Cardiac fibroblast (primary cell): ENCODE measurements around the gene TSN.
"Not testable (repeated sequence)": the region's sequence is repeated elsewhere in the genome, so short reads cannot be mapped to it uniquely, and the experiment has no call there.

ENCODE experiments used
- DNase-seq, 2 donors: peaks; one replicate each; pipeline versions ENCODE4 v3.0.0 to v3.0.0-alpha.2; 2010; ENCODE audit warnings: low read depth in 2 of 2
- H3K4me3 ChIP-seq, 2 donors: replicated peaks in 1 of 2; 1 replicate in 1 of 2; 2 replicates in 1 of 2; pipeline ENCODE4 v1.5.1; 2011; ENCODE audit warnings: low read depth in 2 of 2, low read length in 2 of 2, mild to moderate bottlenecking in 2 of 2, moderate library complexity in 1 of 2
- CTCF ChIP-seq: IDR thresholded peaks from one replicate; pipeline ENCODE4 v1.5.1; 2011; ENCODE audit warnings: low read depth, mild to moderate bottlenecking, low read length, inconsistent platforms

TSN gene

GRCh38 chr2:121796239-121796638 is 40.8 kb downstream of the TSN start:
- no peak for DNase-seq
- H3K4me3 ChIP-seq: no peak overlapping the region
- TF ChIP-seq CTCF: no peak

GRCh38 chr2:121798617-121799016 is 43.2 kb downstream of the TSN start:
- no peak for TF ChIP-seq CTCF
- DNase-seq: no peak
- no peak overlapping the region for H3K4me3 ChIP-seq

GRCh38 chr2:121801916-121802315 is 46.5 kb downstream of the TSN start:
- DNase-seq: no peak
- no peak for TF ChIP-seq CTCF

GRCh38 chr2:121803503-121803902 is 48.1 kb downstream of the TSN start:
- no peak for TF ChIP-seq CTCF
- DNase-seq: no peak
- H3K4me3 ChIP-seq: no peak overlapping the region

More at GRCh38 chr2:121801916-121802315, 46.5 kb downstream of the TSN start:
- H3K4me3 ChIP-seq: no peak overlapping the region

- no peak for TF ChIP-seq CTCF
- DNase-seq: peak; percentile 6 to 13
These were observed 48.9 kb downstream of the TSN start for GRCh38 chr2:121804340-121804739.

GRCh38 chr2:121804997-121805765 is 49.7 kb downstream of the TSN start:
- no peak overlapping the region for H3K4me3 ChIP-seq
- no peak for DNase-seq
- TF ChIP-seq CTCF: no peak

More at GRCh38 chr2:121804340-121804739, 48.9 kb downstream of the TSN start:
- H3K4me3 ChIP-seq: no peak overlapping the region

GRCh38 chr2:121805766-121806143 is 50.3 kb downstream of the TSN start:
- H3K4me3 ChIP-seq: no peak overlapping the region
- TF ChIP-seq CTCF: no peak
- no peak for DNase-seq

- DNase-seq, H3K4me3 ChIP-seq: not testable (repeated sequence)
These were observed 52.3 kb downstream of the TSN start for GRCh38 chr2:121807771-121808170.
